Femur (tissue), 1 donor: Measurements from ENCODE around the gene BRICD5.
"Not testable (repeated sequence)": the region's sequence is repeated elsewhere in the genome, so short reads cannot be mapped to it uniquely, and the experiment has no call there.

ENCODE experiments used
- DNase-seq: peaks from one replicate; pipeline ENCODE4 v3.0.0-alpha.2; 2017

The BRICD5 gene

GRCh38 chr16:2210386-2211365 is at the start of gene BRICD5:
TSS of gene BRICD5 (minus strand) at chr16:2210863. CDS start at chr16:2210833, 30 bp downstream.
- no peak for DNase-seq

GRCh38 chr16:2260250-2260649 is 49.6 kb upstream of the BRICD5 start:
- no peak for DNase-seq

- DNase-seq: not testable (repeated sequence)
These were observed 47.9 kb upstream of the BRICD5 start for GRCh38 chr16:2258530-2258929.

GRCh38 chr16:2257726-2258125 is 47.1 kb upstream of the BRICD5 start:
- no peak for DNase-seq

- no peak for DNase-seq
These were observed 46.0 kb upstream of the BRICD5 start for GRCh38 chr16:2256531-2257140.

- DNase-seq: no peak
These were observed 42.6 kb upstream of the BRICD5 start for GRCh38 chr16:2253293-2253692.

GRCh38 chr16:2252806-2253148 is 42.1 kb upstream of the BRICD5 start:
- DNase-seq: no peak

GRCh38 chr16:2251296-2252111 is 40.8 kb upstream of the BRICD5 start, which contains the start of gene ECI1:
TSS of gene ECI1 (minus strand) at chr16:2251587. CDS start at chr16:2251566, 21 bp downstream.
- DNase-seq: peak; percentile 96

- no peak for DNase-seq
These were observed 40.1 kb upstream of the BRICD5 start for GRCh38 chr16:2250652-2251295.

- DNase-seq: no peak
These were observed 35.7 kb upstream of the BRICD5 start for GRCh38 chr16:2246301-2246885.

- no peak for DNase-seq
These were observed 34.5 kb upstream of the BRICD5 start for GRCh38 chr16:2244926-2245795.

GRCh38 chr16:2244301-2244700 is 33.6 kb upstream of the BRICD5 start:
- DNase-seq: no peak

- no peak for DNase-seq
These were observed 33.1 kb upstream of the BRICD5 start for GRCh38 chr16:2243781-2244180.

GRCh38 chr16:2243031-2243528 is 32.4 kb upstream of the BRICD5 start:
- DNase-seq: no peak

- no peak for DNase-seq
These were observed 31.9 kb upstream of the BRICD5 start for GRCh38 chr16:2242598-2242997.

- DNase-seq: not testable (repeated sequence)
These were observed 29.7 kb upstream of the BRICD5 start for GRCh38 chr16:2240331-2240730.

GRCh38 chr16:2238838-2239675 is 28.4 kb upstream of the BRICD5 start:
- no peak for DNase-seq

GRCh38 chr16:2238150-2238837 is 27.6 kb upstream of the BRICD5 start:
- no peak for DNase-seq

GRCh38 chr16:2237493-2238149 is 27.0 kb upstream of the BRICD5 start:
- DNase-seq: no peak
